A673 (cell line): ENCODE measurements around the gene KDM1A. TPM values are rescaled to one million over a fixed set of nuclear protein-coding genes. Genes with fewer than 3 reads are reported as not detected.
A peak's percentile ranks its signal among the peaks of the same experiment; 100 is the strongest.

Experiments used
- BruUV-seq: library from RNA; stranded (reverse); fragments of 400-500 nt; replicated peaks from 2 replicates; lab custom pipeline; 2021; lab: Mats Ljungman, UMichigan
- CTCF ChIA-PET: fragments of 300-600 bp; sonication (Branson Sonifier 250); formaldehyde crosslinking; loops from one replicate; lab custom pipeline; 2022; ENCODE audit warnings: antibody characterized with exemption; lab: Charles Lee
- POLR2A ChIA-PET: fragments of 300-600 bp; sonication (Branson Sonifier 250); formaldehyde crosslinking; loops from one replicate; lab custom pipeline; 2022; ENCODE audit warnings: antibody characterized with exemption; ENCODE audit not compliant: low non-redundant PET; lab: Charles Lee
- DNase-seq: peaks from one replicate; pipeline ENCODE4 v3.0.0-alpha.2; 2015; ENCODE audit warnings: low spot score
- H3K27ac ChIP-seq: fragments of 200-600 bp; sonication (generic); 2 replicates; pipeline ENCODE4 v1.5.1; 2016; ENCODE audit warnings: mixed run types, low read depth, mild to moderate bottlenecking, mixed read lengths, antibody characterized with exemption, low read length; ENCODE audit not compliant: poor library complexity, severe bottlenecking
- H3K27me3 ChIP-seq: fragments of 200-600 bp; sonication (generic); replicated peaks from 2 replicates; pipeline ENCODE4 v1.6.1; 2017; ENCODE audit warnings: mixed run types, low read depth, mild to moderate bottlenecking, mixed read lengths, antibody characterized with exemption, low read length; ENCODE audit not compliant: insufficient read depth, poor library complexity
- H3K36me3 ChIP-seq: fragments of 200-600 bp; sonication (generic); 2 replicates; pipeline ENCODE4 v1.6.1; 2016; ENCODE audit warnings: mixed run types, mild to moderate bottlenecking, mixed read lengths, antibody characterized with exemption, low read length; ENCODE audit not compliant: insufficient read depth, poor library complexity, severe bottlenecking
- H3K4me1 ChIP-seq: fragments of 200-600 bp; sonication (generic); 2 replicates; pipeline ENCODE4 v1.6.1; 2017; ENCODE audit warnings: mixed run types, mild to moderate bottlenecking, mixed read lengths, antibody characterized with exemption, low read length; ENCODE audit not compliant: insufficient read depth, poor library complexity, severe bottlenecking
- H3K4me3 ChIP-seq: fragments of 200-600 bp; sonication (generic); 2 replicates; pipeline ENCODE4 v1.5.1; 2016; ENCODE audit warnings: low read depth, mixed run types, mild to moderate bottlenecking, mixed read lengths, low read length; ENCODE audit not compliant: poor library complexity, severe bottlenecking
- H3K9me3 ChIP-seq: fragments of 200-600 bp; sonication (generic); 2 replicates; pipeline ENCODE4 v1.6.1; 2016; ENCODE audit warnings: mixed run types, low read depth, mild to moderate bottlenecking, mixed read lengths, antibody characterized with exemption, low read length; ENCODE audit not compliant: poor library complexity, severe bottlenecking
- EZH2 ChIP-seq: fragments of 200-600 bp; sonication (generic); IDR thresholded peaks from 2 replicates; pipeline ENCODE4 v1.6.1; 2017; ENCODE audit warnings: borderline replicate concordance, low read depth, mild to moderate bottlenecking, mixed read lengths, antibody characterized with exemption, low read length; ENCODE audit not compliant: poor library complexity, severe bottlenecking
- intact Hi-C: fragments of 100-400 bp; cut with micrococcal nuclease; formaldehyde crosslinking; loops from one replicate; pipeline ENCODE4 v1.10.0; 2022; ENCODE audit not compliant: unreplicated experiment
- total RNA-seq: library from RNA; stranded (reverse); gene quantifications from 2 replicates; pipeline ENCODE4 v1.2.3, GENCODE V29; 2021
- TF ChIP-seq, protein P1 (sequence below): fragments of 300-800, 200-600 bp; sonication (generic); conservative IDR thresholded peaks from 2 replicates; pipeline ENCODE4 v1.5.1; 2017; ENCODE audit warnings: low read depth, mild to moderate bottlenecking, antibody characterized with exemption, low read length, moderate library complexity, mixed read lengths

KDM1A gene
- total RNA-seq, 1 experiment from 2014 or later = 201 TPM

DNA sequence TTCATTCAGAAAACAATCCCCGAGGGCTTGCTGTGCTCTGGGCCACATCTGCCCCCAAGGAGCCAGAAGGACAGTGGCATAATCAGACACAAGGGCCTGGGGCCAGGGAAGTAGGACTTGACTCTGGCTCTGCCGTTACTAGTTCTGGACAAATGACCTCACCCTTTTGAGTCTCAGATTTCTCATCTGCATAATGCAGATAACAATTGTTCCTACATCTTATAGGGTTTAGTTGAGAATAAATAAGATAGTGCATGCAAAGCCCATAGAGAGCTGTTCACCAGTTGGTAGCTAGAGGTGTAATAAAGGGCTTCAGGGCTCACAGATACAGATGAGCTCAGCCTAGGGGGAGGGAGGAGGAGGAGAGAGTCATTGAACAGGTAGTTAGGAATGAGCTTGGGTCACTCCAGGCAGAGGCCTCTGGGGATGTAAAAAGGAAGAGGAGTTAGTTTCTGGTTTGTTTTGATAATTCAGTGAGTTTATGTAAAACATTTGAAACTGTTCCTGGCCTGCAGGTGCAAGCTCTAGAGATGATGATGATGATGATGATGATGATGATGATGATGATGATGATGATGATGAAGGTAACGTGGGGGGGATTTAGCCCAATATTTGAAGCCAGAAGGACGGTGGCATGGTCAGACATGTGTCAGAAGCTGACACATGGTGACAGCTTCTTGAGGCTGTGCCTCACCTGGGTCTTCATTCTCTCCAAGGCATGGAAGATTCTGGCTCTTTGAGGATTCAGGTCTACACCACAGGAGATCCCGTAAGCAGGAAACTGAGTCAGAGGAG lies 47.5 kb upstream of the KDM1A start:
- no TSS peak for BruUV-seq
- TF ChIP-seq, protein P1, sequence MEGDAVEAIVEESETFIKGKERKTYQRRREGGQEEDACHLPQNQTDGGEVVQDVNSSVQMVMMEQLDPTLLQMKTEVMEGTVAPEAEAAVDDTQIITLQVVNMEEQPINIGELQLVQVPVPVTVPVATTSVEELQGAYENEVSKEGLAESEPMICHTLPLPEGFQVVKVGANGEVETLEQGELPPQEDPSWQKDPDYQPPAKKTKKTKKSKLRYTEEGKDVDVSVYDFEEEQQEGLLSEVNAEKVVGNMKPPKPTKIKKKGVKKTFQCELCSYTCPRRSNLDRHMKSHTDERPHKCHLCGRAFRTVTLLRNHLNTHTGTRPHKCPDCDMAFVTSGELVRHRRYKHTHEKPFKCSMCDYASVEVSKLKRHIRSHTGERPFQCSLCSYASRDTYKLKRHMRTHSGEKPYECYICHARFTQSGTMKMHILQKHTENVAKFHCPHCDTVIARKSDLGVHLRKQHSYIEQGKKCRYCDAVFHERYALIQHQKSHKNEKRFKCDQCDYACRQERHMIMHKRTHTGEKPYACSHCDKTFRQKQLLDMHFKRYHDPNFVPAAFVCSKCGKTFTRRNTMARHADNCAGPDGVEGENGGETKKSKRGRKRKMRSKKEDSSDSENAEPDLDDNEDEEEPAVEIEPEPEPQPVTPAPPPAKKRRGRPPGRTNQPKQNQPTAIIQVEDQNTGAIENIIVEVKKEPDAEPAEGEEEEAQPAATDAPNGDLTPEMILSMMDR = no peak
- no peak for TF ChIP-seq EZH2
- Histone ChIP-seq H3K36me3 (no peaks in the 10 kb centered on the region), H3K9me3 (no peaks in the 10 kb centered on the region), H3K4me1 (peaks cover 26% of the 10 kb centered on the region), H3K27me3 (no peaks in the 10 kb centered on the region), H3K4me3 (no peak overlapping the region), H3K27ac (no peak overlapping the region)
- POLR2A ChIA-PET = no interaction called here
- no peak for DNase-seq
- CTCF ChIA-PET = no interaction called here
- intact Hi-C loops = loop anchor here (5.0 to 10.0 kb wide), 2 partner anchors 300 to 663 kb away; no protein-coding TSS in a partner anchor

DNA sequence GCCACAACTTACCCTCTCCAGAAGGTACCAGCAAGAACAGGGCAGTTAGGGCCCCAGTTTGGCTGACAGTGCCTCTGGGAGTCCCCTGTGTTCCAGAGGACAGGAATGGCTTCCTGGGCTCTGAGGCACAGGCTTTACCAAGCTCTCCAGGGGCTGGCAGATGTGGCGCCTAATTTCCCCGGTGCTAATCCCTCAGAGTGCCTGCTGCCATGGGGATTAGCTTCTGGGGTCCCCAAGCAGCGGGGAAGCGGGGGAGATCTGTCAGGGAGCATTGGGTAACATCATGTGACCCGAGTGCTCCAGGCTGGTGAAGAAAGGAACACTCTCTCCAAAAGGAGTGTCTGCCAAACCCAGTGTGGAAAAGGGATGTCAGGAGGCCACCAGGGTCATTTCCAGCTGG lies 46.5 kb upstream of the KDM1A start, which contains the start of gene LACTBL1:
Gene LACTBL1, minus strand, starts transcription at position 107 of the 400 bp plus-strand sequence. CDS start 550 bp downstream, outside the sequence.
- intact Hi-C loops = loop anchor here (5.0 to 10.0 kb wide), 2 partner anchors 300 to 662 kb away; no protein-coding TSS in a partner anchor
- ChIA-PET CTCF (interaction anchor here (0.6 kb wide), 1 partner anchor 212 kb away, joined by 3 read pairs; no protein-coding TSS in a partner anchor), POLR2A (interaction anchor here (0.5 kb wide), 1 partner anchor 55 kb away, joined by 3 read pairs; no protein-coding TSS in a partner anchor)
- BruUV-seq = no TSS peak
- no peak for TF ChIP-seq EZH2
- TF ChIP-seq, protein P1 = no peak
- Histone ChIP-seq H3K27me3 (no peaks in the 10 kb centered on the region), H3K36me3 (no peaks in the 10 kb centered on the region), H3K4me1 (peaks cover 26% of the 10 kb centered on the region), H3K9me3 (no peaks in the 10 kb centered on the region), H3K4me3 (no peak within 1 kb of the TSS), H3K27ac (peak within 1 kb of the TSS; percentile 45)
- peak; percentile 71 for DNase-seq

DNA sequence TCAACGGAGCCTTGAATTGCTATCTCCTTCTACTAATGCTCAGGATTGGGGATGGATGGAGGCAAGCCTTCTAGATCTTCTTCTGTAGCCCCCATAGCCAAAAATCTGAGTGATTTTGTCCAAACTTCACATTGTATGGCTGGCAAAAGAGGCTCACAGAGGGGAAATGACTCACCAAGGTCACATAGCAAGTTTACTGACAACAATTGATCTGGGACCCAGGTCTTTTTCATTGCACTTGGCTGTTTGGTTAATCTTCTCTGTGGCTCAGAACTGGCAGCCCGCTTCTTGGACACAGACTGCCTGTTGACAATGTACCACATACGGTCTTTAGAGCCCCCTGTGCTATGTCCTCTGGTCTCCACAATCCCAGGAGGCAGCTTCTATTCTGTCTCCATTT lies 43.6 kb upstream of the KDM1A start:
- H3K4me3 ChIP-seq = no peak overlapping the region
- BruUV-seq = no TSS peak

More for the DNA sequence above, 43.6 kb upstream of the KDM1A start:
- intact Hi-C loops = loop anchor here (1.0 to 10.0 kb wide), 5 partner anchors 122 to 659 kb away; no protein-coding TSS in a partner anchor
- no peak overlapping the region for H3K27ac ChIP-seq
- no peaks in the 10 kb centered on the region for H3K36me3 ChIP-seq
- TF ChIP-seq EZH2 = no peak
- TF ChIP-seq, protein P1 = no peak
- no peaks in the 10 kb centered on the region for H3K27me3 ChIP-seq
- ChIA-PET CTCF (interaction anchor here (1.1 kb wide), 1 partner anchor 209 kb away, joined by 3 read pairs; no protein-coding TSS in a partner anchor), POLR2A (no interaction called here)
- DNase-seq = no peak
- H3K9me3 ChIP-seq = no peaks in the 10 kb centered on the region
- peaks cover 16% of the 10 kb centered on the region for H3K4me1 ChIP-seq
